Tibial nerve (tissue), 4 donors: ENCODE results near the gene TES.

Experiments
- CTCF ChIP-seq, 5 experiments: fragments of 200-600 bp in 3 of 5; fragments of 450-650 bp in 2 of 5; sonication (generic) in 3 of 5; IDR thresholded peaks; one replicate each; pipeline ENCODE4 v1.5.1; 2016 to 2019; ENCODE audit warnings: antibody characterized with exemption in 5 of 5, mild to moderate bottlenecking in 3 of 5, moderate library complexity in 2 of 5
- EP300 ChIP-seq, 2 donors: sonication (generic); formaldehyde crosslinking; IDR thresholded peaks; one replicate each; pipeline ENCODE4 v1.6.1; 2017; ENCODE audit warnings: antibody characterized with exemption in 2 of 2, mild to moderate bottlenecking in 1 of 2
- POLR2A ChIP-seq, 2 donors: fragments of 450-650 bp; IDR thresholded peaks; one replicate each; pipeline ENCODE4 v1.6.1; 2017; ENCODE audit warnings: antibody characterized with exemption in 2 of 2, mild to moderate bottlenecking in 2 of 2, moderate library complexity in 2 of 2

- no peak for TF ChIP-seq CTCF (IDR thresholded peaks at IDR 0.05)
- no peak for TF ChIP-seq POLR2A (IDR thresholded peaks at IDR 0.05)
- no peak for TF ChIP-seq EP300 (IDR thresholded peaks at IDR 0.05)
Observed at GRCh38 chr7:116305485-116306408, 95.4 kb downstream of the TES start.
